IPS DF 4.7 (cell line): Measurements from ENCODE around the gene OSBPL9.
"Not testable (repeated sequence)": the region's sequence is repeated elsewhere in the genome, so short reads cannot be mapped to it uniquely, and the experiment has no call there.

Experiments
- DNase-seq: peaks from one replicate; pipeline ENCODE4 v3.0.0-alpha.2; 2013; ENCODE audit warnings: low spot score; ENCODE audit errors: extremely low read depth

OSBPL9 gene

GRCh38 chr1:51780927-51781326 is 164.0 kb downstream of the OSBPL9 start:
- no peak for DNase-seq

- no peak for DNase-seq
Observed at GRCh38 chr1:51784997-51785421, 168.1 kb downstream of the OSBPL9 start.

GRCh38 chr1:51788938-51789337 is 172.0 kb downstream of the OSBPL9 start:
- DNase-seq: no peak

DNA sequence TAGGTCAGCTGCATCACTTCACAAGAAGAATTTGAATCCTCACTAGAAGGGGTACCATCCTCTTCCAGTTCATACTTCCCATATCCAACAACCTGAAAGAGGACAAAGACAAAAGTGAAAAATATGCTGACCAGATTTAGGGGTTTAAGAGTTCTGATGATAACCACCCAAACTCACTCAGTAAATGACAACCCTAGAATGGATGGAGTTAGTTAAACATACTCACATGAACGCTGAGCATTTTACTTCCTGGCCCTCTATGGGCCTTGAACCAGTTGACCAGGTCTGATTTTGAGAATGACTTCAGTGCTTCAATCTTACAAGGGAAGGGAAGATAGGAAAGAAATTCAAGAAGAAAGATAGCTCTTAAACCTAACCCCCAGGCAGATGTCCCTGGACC is 172.4 kb downstream of the OSBPL9 start:
- DNase-seq: no peak

- no peak for DNase-seq
Observed at GRCh38 chr1:51790385-51790784, 173.5 kb downstream of the OSBPL9 start.

GRCh38 chr1:51791888-51792287 is 175.0 kb downstream of the OSBPL9 start:
- no peak for DNase-seq

DNA sequence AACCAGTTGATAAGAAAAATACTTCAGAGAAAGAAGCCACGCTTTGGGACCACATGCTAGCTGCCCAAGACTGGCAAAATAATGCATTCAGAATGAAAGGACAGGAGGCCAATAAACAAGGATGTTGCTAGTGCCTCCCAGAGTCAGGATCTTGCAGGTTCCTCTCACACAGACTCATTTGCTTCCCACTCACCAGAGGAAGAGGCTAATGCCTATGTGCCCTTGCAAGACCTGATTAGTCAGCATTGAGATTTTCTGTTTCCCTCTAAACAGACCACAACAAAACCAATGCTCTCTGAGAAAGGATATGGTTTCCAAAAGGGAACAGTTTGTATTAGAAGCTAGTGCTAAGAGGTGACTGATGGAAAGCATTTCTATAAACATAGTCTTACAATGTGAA is 176.0 kb downstream of the OSBPL9 start:
- DNase-seq: no peak

- no peak for DNase-seq
Observed at GRCh38 chr1:51794260-51794659, 177.4 kb downstream of the OSBPL9 start.

DNA sequence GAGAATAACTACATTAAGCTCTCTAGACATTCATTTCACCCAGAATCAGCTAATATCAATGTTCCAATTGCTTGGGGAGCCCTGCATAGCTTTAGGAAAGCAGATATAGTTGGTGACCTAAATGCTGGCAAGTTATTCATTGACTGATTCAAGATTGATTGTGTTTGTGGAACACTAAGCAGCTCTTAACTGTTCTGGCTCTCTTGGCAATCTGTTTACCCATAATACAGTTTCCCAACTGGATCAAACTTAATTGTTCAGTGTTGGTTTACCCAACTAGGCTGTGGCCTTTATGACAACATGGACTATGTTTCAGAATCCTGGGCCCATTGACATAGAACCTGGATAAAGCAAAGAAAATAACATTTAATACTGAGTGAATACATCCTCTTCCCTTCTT is 178.0 kb downstream of the OSBPL9 start:
- no peak for DNase-seq

DNA sequence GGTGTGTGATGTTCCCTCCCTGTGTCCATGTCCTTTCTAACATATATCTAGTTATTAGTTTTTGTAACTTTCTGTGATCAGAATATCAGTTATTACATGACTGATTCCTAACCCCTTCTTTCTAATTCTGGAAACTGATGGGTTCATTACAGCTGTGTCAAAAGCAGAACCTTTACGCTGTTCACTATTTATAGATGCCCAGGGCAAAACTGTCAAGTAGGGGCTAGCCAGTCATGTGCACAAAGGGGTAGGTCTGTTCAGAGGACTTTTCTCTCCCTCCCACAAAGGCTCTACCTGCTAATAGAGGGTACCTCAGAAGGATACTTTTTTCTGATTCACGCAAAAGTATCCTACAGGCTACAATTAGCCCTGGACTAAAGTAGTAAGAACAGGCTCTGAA is 182.5 kb downstream of the OSBPL9 start:
- no peak for DNase-seq

- DNase-seq: no peak
Observed at GRCh38 chr1:51814513-51814912, 197.6 kb downstream of the OSBPL9 start.

- DNase-seq: no peak
Observed at GRCh38 chr1:51818487-51818886, 201.6 kb downstream of the OSBPL9 start.

DNA sequence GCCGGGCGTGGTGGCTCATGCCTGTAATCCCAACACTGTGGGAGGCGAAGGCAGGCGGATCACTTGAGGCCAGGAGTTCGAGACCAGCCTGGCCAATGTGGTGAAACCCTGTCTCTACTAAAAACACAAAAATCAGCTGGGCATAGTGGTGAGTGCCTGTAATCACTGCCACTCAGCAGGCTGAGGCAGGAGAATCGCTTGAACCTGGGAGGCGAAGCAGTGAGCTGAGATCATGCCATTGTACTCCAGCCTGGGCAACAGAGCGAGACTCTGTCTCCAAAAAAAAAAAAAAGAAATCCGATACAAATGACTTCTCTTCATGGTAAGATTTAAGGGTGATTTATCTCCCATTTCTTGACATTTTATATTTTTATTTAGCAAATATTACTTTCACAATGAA is 202.1 kb downstream of the OSBPL9 start:
- not testable (repeated sequence) for DNase-seq

GRCh38 chr1:51819810-51820209 is 202.9 kb downstream of the OSBPL9 start:
- DNase-seq: no peak

- no peak for DNase-seq
Observed at GRCh38 chr1:51829058-51829457, 212.2 kb downstream of the OSBPL9 start.

- no peak for DNase-seq
Observed at GRCh38 chr1:51833700-51834099, 216.8 kb downstream of the OSBPL9 start.

DNA sequence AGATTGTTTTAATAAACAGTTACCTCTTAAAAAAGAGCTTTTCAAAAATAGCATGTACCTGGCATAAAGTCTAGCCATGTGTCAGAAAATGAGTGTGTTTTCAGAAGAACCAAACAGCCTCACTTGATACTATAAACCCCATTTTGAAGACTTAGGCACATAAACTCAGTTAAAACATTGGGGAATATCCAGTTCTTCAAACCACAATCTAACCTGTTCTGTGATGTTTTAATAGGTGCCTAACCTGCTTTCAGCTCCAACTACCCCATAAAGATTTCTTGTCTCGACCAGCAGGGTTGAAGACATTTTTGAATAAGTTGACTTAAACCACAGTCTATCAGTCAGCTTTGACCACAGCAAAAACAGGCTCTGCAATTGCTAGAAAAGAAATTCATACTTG is 220.4 kb downstream of the OSBPL9 start:
- no peak for DNase-seq
